GM18526 (cell line): ENCODE data around the gene CALR3.

ENCODE experiments used
- POLR2A ChIP-seq: IDR thresholded peaks from 3 replicates; pipeline ENCODE4 v1.6.1; 2011; ENCODE audit not compliant: insufficient read length; ENCODE audit errors: extremely low read depth

Gene CALR3

GRCh38 chr19:16449330-16449961 is 46.5 kb downstream of the CALR3 start:
- TF ChIP-seq POLR2A: no peak

- no peak for TF ChIP-seq POLR2A
These were observed 49.1 kb downstream of the CALR3 start for GRCh38 chr19:16446724-16447368.

- TF ChIP-seq POLR2A: peak; percentile 3
These were observed 49.8 kb downstream of the CALR3 start for GRCh38 chr19:16446108-16446723.

- TF ChIP-seq POLR2A: no peak
These were observed 50.5 kb downstream of the CALR3 start for GRCh38 chr19:16445238-16446107.

- TF ChIP-seq POLR2A: no peak
These were observed 51.7 kb downstream of the CALR3 start for GRCh38 chr19:16444269-16444600.

GRCh38 chr19:16442386-16443276 is 53.3 kb downstream of the CALR3 start:
- TF ChIP-seq POLR2A: no peak

- no peak for TF ChIP-seq POLR2A
These were observed 54.3 kb downstream of the CALR3 start for GRCh38 chr19:16441661-16442162.

GRCh38 chr19:16436780-16437332 is 59.1 kb downstream of the CALR3 start:
- TF ChIP-seq POLR2A: no peak

GRCh38 chr19:16435999-16436650 is 59.8 kb downstream of the CALR3 start:
- TF ChIP-seq POLR2A: no peak

- no peak for TF ChIP-seq POLR2A
These were observed 60.6 kb downstream of the CALR3 start for GRCh38 chr19:16435238-16435917.

GRCh38 chr19:16433986-16434385 is 62.0 kb downstream of the CALR3 start:
- TF ChIP-seq POLR2A: no peak

GRCh38 chr19:16429759-16430091 is 66.2 kb downstream of the CALR3 start:
- TF ChIP-seq POLR2A: no peak

- TF ChIP-seq POLR2A: no peak
These were observed 66.8 kb downstream of the CALR3 start for GRCh38 chr19:16429066-16429758.
